ENCODE results near the gene KRT80.

KRT80 gene

DNA sequence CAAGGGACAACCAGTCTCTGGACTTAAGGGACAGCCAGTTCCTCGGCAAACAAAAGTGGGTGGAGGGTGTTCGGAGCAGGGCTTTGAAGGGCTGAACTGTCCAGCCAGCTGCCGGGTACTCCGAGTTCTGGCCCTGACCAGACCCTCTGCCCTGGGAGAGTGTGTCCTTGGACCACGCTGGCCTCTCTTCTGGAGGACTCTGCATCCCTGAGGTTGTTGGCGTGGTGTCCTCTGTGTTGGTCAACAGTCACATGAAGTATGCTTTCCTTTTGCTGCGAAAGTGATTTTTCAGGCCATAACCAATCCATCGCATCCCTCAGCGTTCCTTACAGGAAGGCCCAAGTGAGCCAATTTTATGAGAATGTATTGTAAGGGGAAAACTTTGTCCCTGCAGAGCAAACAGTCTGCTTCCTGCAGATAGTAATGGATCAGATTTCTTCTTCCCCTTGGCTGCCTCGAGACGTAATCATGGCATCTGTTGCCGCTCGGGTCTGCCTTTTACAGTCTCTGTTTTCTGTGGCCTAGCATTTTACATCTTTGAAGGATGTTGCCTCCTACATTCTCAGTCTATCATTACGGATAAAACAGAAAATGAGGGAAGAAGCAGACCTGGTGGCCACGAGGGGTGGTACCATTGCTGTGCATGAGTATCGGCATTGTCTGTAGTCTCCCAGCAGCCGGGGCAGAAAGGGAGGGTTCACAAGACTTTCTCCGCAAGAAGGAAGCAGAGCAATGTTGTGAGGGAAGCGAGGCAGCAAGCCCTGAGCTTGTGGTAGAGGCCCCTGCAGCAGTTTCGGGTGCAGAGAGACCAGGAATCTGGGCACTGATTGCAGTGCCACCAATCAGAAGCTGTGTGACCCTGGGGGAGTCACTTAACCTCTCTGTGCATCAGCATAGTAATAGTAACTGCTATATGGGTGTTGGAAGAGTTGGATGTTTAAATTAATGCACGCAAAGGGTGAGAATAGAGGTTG lies 64.9 kb downstream of the KRT80 start:
- DNase-seq = no peak

DNA sequence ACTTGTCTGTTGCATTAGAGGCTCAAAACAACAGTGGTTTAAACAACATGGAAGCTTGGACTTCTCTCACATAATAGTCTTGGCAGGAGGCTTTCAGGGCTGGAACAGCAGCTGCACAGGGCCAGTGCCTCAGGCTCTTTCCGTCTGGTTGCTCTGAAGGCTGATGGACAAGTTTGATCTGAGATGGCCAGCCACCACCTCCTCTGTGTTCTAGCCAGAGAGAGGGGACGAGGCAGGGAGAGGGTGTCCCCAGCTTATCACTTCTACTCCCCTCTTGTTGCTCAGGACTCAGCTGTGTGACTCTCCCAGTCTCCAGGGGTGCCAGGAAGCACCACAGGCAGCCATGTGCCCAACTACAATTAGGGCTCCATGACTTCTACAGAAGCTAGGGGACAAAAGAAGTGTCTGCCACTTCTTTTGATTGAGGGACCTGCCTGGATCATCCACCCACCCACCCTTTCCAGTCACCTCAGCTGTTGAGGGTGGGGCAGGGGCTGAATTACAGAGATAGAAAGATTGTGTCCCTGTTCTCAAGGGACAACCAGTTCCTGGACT lies 65.7 kb downstream of the KRT80 start:
- no peak for DNase-seq

GRCh38 chr12:52125476-52125900 lies 66.3 kb downstream of the KRT80 start:
- no peak for DNase-seq

GRCh38 chr12:52123487-52124186 lies 68.2 kb downstream of the KRT80 start:
- DNase-seq = no peak

- DNase-seq = no peak
Measured at GRCh38 chr12:52122904-52123303, 68.9 kb downstream of the KRT80 start.

DNA sequence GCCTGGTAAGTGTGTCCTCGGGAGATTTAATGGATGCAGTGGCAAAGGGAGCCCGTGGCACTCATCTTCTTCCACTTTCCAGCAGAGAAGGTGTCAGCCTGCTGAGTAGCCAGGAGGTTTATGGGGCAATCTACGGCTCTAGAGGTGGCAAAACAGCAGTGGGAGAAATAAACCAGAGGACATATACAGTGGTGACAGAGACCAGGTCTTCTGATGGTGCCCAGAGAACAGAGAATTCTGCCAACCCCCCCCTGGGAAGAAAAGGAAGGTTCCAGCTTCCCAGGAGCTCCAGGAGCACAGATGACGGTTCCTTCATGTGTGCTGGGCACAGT lies 69.3 kb downstream of the KRT80 start:
- DNase-seq = no peak

- peak; percentile 71 to 75 for DNase-seq
Measured at GRCh38 chr12:52121824-52122539, 69.8 kb downstream of the KRT80 start.

DNA sequence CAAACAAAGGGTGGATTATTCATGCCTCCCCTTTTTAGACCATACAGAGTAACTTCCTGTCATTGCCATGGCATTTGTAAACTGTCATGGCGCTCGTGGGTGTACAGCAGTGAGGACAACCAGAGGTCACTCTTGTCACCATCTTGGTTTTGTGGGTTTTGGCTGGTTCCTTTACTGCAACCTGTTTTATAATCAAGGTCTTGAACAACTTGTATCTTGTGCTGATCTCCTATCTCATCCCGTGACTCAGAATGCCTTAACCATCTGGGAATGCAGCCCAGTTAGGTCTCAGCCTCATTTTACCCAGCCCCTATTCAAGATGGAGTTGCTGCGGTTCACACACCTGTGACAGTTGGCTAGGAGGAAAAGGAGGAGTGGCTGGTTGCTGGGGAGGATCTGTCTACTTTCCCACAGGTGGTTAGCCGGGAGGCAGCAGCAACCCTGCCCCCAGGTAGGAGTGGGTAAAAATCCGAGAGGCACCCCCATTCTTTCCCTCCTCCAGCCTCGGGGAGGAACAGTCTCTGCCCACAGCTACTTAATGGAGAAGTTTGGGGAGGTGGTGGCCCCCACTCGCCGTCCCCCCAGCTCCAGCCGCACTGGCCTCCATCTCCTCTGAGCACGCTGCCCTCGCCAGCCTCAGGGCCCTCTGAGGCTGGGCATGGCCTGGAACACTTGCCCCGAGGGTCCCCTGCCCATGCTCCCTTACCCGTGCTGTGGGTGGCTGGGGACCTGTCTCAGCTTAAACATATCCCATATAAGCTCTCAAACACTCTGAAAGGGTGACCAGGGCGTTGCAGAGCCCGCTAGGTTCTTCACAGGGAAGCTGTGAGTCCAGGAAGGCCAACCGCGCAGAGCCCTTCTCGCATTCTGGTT lies 70.6 kb downstream of the KRT80 start:
- DNase-seq = no peak

- DNase-seq = peak; percentile 45 to 49
Measured at GRCh38 chr12:52119398-52120254, 72.2 kb downstream of the KRT80 start.
